AML-193 (cell line): ENCODE measurements around the gene RAMP3.
"Not testable (repeated sequence)": the region's sequence is repeated elsewhere in the genome, so short reads cannot be mapped to it uniquely, and the experiment has no call there.

Source experiments
- DNase-seq, 2 experiments: peaks; one replicate each; lab custom pipeline; 2025; lab: John Stamatoyannopoulos, UW

Gene RAMP3

GRCh38 chr7:45157653-45158401, at the start of gene RAMP3:
Gene RAMP3, plus strand, starts transcription at chr7:45157791. Its CDS starts 38 bp downstream, at chr7:45157829.
- no peak for DNase-seq

GRCh38 chr7:45108863-45109262, 48.7 kb upstream of the RAMP3 start:
- no peak for DNase-seq

GRCh38 chr7:45111298-45112223, 46.0 kb upstream of the RAMP3 start, which contains the start of gene TBRG4:
Gene TBRG4, minus strand, starts transcription at chr7:45111697. Its CDS starts 2,460 bp downstream, at chr7:45109237.
- DNase-seq, result peak; percentile 80 to 84

- no peak for DNase-seq
Observed at GRCh38 chr7:45112648-45113047, 44.9 kb upstream of the RAMP3 start.

GRCh38 chr7:45114257-45114656, 43.3 kb upstream of the RAMP3 start:
- not testable (repeated sequence) for DNase-seq

GRCh38 chr7:45114926-45115325, 42.7 kb upstream of the RAMP3 start:
- DNase-seq, result no peak

GRCh38 chr7:45116048-45116447, 41.5 kb upstream of the RAMP3 start:
- no peak for DNase-seq

- DNase-seq, result no peak
Observed at GRCh38 chr7:45117582-45117981, 40.0 kb upstream of the RAMP3 start.

- DNase-seq, result no peak
Observed at GRCh38 chr7:45118292-45118691, 39.3 kb upstream of the RAMP3 start.

- no peak for DNase-seq
Observed at GRCh38 chr7:45118889-45119331, 38.7 kb upstream of the RAMP3 start.

- DNase-seq, result no peak
Observed at GRCh38 chr7:45119550-45119949, 38.0 kb upstream of the RAMP3 start.

- no peak for DNase-seq
Observed at GRCh38 chr7:45122975-45123860, 34.4 kb upstream of the RAMP3 start.

GRCh38 chr7:45123913-45124710, 33.5 kb upstream of the RAMP3 start:
- no peak for DNase-seq

GRCh38 chr7:45125193-45125904, 32.2 kb upstream of the RAMP3 start:
- no peak for DNase-seq

- no peak for DNase-seq
Observed at GRCh38 chr7:45126201-45126600, 31.4 kb upstream of the RAMP3 start.

- DNase-seq, result no peak
Observed at GRCh38 chr7:45126920-45127319, 30.7 kb upstream of the RAMP3 start.

- no peak for DNase-seq
Observed at GRCh38 chr7:45129181-45129800, 28.3 kb upstream of the RAMP3 start.

- DNase-seq, result no peak
Observed at GRCh38 chr7:45129906-45130305, 27.7 kb upstream of the RAMP3 start.

GRCh38 chr7:45130910-45131309, 26.7 kb upstream of the RAMP3 start:
- DNase-seq, result no peak

GRCh38 chr7:45131891-45132290, 25.7 kb upstream of the RAMP3 start:
- no peak for DNase-seq
